ENCODE results near the gene CREM.

The CREM gene

GRCh38 chr10:35192645-35193249 is 66.1 kb downstream of the CREM start:
- peaks cover 19% of the 10 kb centered on the region for H3K36me3 ChIP-seq (ENCODE audit: control insufficient read depth, insufficient read depth, low read length)
- WGBS, 2 experiments (ENCODE audit: insufficient coverage in 2 of 2), result 40 to 67% methylated on average over 1 of the region's 3 CpGs
- H3K4me3 ChIP-seq (ENCODE audit: extremely low read depth, insufficient read depth, low read length, poor library complexity, severe bottlenecking), result no peak overlapping the region
- H3K4me1 ChIP-seq (ENCODE audit: control insufficient read depth, insufficient read depth, low read length, poor library complexity, severe bottlenecking), result peaks cover 30% of the 10 kb centered on the region
- H3K9me3 ChIP-seq (ENCODE audit: control insufficient read depth, low read length), result peaks cover 4% of the 10 kb centered on the region
- H3K27ac ChIP-seq (ENCODE audit: low read depth, low read length, severe bottlenecking), result no peak overlapping the region

- H3K4me1 ChIP-seq (ENCODE audit: control insufficient read depth, insufficient read depth, low read length, poor library complexity, severe bottlenecking), result peaks cover 30% of the 10 kb centered on the region
- H3K27ac ChIP-seq (ENCODE audit: low read depth, low read length, severe bottlenecking), result peak overlapping the region; percentile 99
- peaks cover 4% of the 10 kb centered on the region for H3K9me3 ChIP-seq (ENCODE audit: control insufficient read depth, low read length)
- H3K36me3 ChIP-seq (ENCODE audit: control insufficient read depth, insufficient read depth, low read length), result peaks cover 14% of the 10 kb centered on the region
- no peak overlapping the region for H3K4me3 ChIP-seq (ENCODE audit: extremely low read depth, insufficient read depth, low read length, poor library complexity, severe bottlenecking)
These were observed 67.8 kb downstream of the CREM start for GRCh38 chr10:35194471-35194870.

GRCh38 chr10:35194906-35195305 is 68.3 kb downstream of the CREM start:
- Histone ChIP-seq H3K4me3 (ENCODE audit: extremely low read depth, insufficient read depth, low read length, poor library complexity, severe bottlenecking) (peak overlapping the region; percentile 36), H3K4me1 (ENCODE audit: control insufficient read depth, insufficient read depth, low read length, poor library complexity, severe bottlenecking) (peaks cover 30% of the 10 kb centered on the region), H3K36me3 (ENCODE audit: control insufficient read depth, insufficient read depth, low read length) (peaks cover 14% of the 10 kb centered on the region), H3K27ac (ENCODE audit: low read depth, low read length, severe bottlenecking) (peak overlapping the region; percentile 99), H3K9me3 (ENCODE audit: control insufficient read depth, low read length) (peaks cover 4% of the 10 kb centered on the region)
- WGBS, 2 experiments (ENCODE audit: insufficient coverage in 2 of 2), result 50 to 60% methylated on average over 1 of the region's 1 CpG

- peaks cover 30% of the 10 kb centered on the region for H3K4me1 ChIP-seq (ENCODE audit: control insufficient read depth, insufficient read depth, low read length, poor library complexity, severe bottlenecking)
- WGBS, 2 experiments (ENCODE audit: insufficient coverage in 2 of 2), result 0 to 4% methylated on average over 6 to 7 of the region's 15 CpGs
- peak overlapping the region; percentile 36 for H3K4me3 ChIP-seq (ENCODE audit: extremely low read depth, insufficient read depth, low read length, poor library complexity, severe bottlenecking)
- peak overlapping the region; percentile 99 for H3K27ac ChIP-seq (ENCODE audit: low read depth, low read length, severe bottlenecking)
- H3K36me3 ChIP-seq (ENCODE audit: control insufficient read depth, insufficient read depth, low read length), result peaks cover 8% of the 10 kb centered on the region
- peaks cover 4% of the 10 kb centered on the region for H3K9me3 ChIP-seq (ENCODE audit: control insufficient read depth, low read length)
These were observed 69.0 kb downstream of the CREM start for GRCh38 chr10:35195361-35196306.

GRCh38 chr10:35200487-35200886 is 73.8 kb downstream of the CREM start:
- Histone ChIP-seq H3K4me3 (ENCODE audit: extremely low read depth, insufficient read depth, low read length, poor library complexity, severe bottlenecking) (no peak overlapping the region), H3K9me3 (ENCODE audit: control insufficient read depth, low read length) (no peaks in the 10 kb centered on the region), H3K36me3 (ENCODE audit: control insufficient read depth, insufficient read depth, low read length) (peaks cover 12% of the 10 kb centered on the region), H3K4me1 (ENCODE audit: control insufficient read depth, insufficient read depth, low read length, poor library complexity, severe bottlenecking) (peaks cover under 1% of the 10 kb centered on the region), H3K27ac (ENCODE audit: low read depth, low read length, severe bottlenecking) (no peak overlapping the region)
- WGBS, 2 experiments (ENCODE audit: insufficient coverage in 2 of 2), result 44 to 62% methylated on average over 1 of the region's 1 CpG

GRCh38 chr10:35201234-35201633 is 74.6 kb downstream of the CREM start:
- H3K9me3 ChIP-seq (ENCODE audit: control insufficient read depth, low read length), result no peaks in the 10 kb centered on the region
- peaks cover 15% of the 10 kb centered on the region for H3K36me3 ChIP-seq (ENCODE audit: control insufficient read depth, insufficient read depth, low read length)
- WGBS, 2 experiments (ENCODE audit: insufficient coverage in 2 of 2), result 94 to 95% methylated on average over 3 of the region's 4 CpGs

GRCh38 chr10:35202050-35202449 is 75.4 kb downstream of the CREM start:
- H3K4me3 ChIP-seq (ENCODE audit: extremely low read depth, insufficient read depth, low read length, poor library complexity, severe bottlenecking), result no peak overlapping the region
- H3K27ac ChIP-seq (ENCODE audit: low read depth, low read length, severe bottlenecking), result no peak overlapping the region
- H3K9me3 ChIP-seq (ENCODE audit: control insufficient read depth, low read length), result no peaks in the 10 kb centered on the region
- peaks cover 17% of the 10 kb centered on the region for H3K36me3 ChIP-seq (ENCODE audit: control insufficient read depth, insufficient read depth, low read length)
- H3K4me1 ChIP-seq (ENCODE audit: control insufficient read depth, insufficient read depth, low read length, poor library complexity, severe bottlenecking), result no peaks in the 10 kb centered on the region

More at GRCh38 chr10:35201234-35201633, 74.6 kb downstream of the CREM start:
- no peaks in the 10 kb centered on the region for H3K4me1 ChIP-seq (ENCODE audit: control insufficient read depth, insufficient read depth, low read length, poor library complexity, severe bottlenecking)
- no peak overlapping the region for H3K4me3 ChIP-seq (ENCODE audit: extremely low read depth, insufficient read depth, low read length, poor library complexity, severe bottlenecking)
- H3K27ac ChIP-seq (ENCODE audit: low read depth, low read length, severe bottlenecking), result no peak overlapping the region

- Histone ChIP-seq H3K36me3 (ENCODE audit: control insufficient read depth, insufficient read depth, low read length) (peaks cover 31% of the 10 kb centered on the region), H3K9me3 (ENCODE audit: control insufficient read depth, low read length) (no peaks in the 10 kb centered on the region), H3K4me3 (ENCODE audit: extremely low read depth, insufficient read depth, low read length, poor library complexity, severe bottlenecking) (no peak overlapping the region), H3K27ac (ENCODE audit: low read depth, low read length, severe bottlenecking) (no peak overlapping the region), H3K4me1 (ENCODE audit: control insufficient read depth, insufficient read depth, low read length, poor library complexity, severe bottlenecking) (no peaks in the 10 kb centered on the region)
- 82% methylated on average over 3 of the region's 4 CpGs; no CpG with 5 or more reads in 1 of the 2 experiments for WGBS, 2 experiments (ENCODE audit: insufficient coverage in 2 of 2)
These were observed 77.1 kb downstream of the CREM start for GRCh38 chr10:35203745-35204144.

GRCh38 chr10:35204650-35205319 is 78.1 kb downstream of the CREM start:
- H3K27ac ChIP-seq (ENCODE audit: low read depth, low read length, severe bottlenecking), result no peak overlapping the region
- peaks cover 3% of the 10 kb centered on the region for H3K4me1 ChIP-seq (ENCODE audit: control insufficient read depth, insufficient read depth, low read length, poor library complexity, severe bottlenecking)
- H3K36me3 ChIP-seq (ENCODE audit: control insufficient read depth, insufficient read depth, low read length), result peaks cover 41% of the 10 kb centered on the region
- no peak overlapping the region for H3K4me3 ChIP-seq (ENCODE audit: extremely low read depth, insufficient read depth, low read length, poor library complexity, severe bottlenecking)
- no peaks in the 10 kb centered on the region for H3K9me3 ChIP-seq (ENCODE audit: control insufficient read depth, low read length)
- WGBS, 2 experiments (ENCODE audit: insufficient coverage in 2 of 2), result 100% methylated on average over 2 of the region's 4 CpGs; no CpG with 5 or more reads in 1 of the 2 experiments

GRCh38 chr10:35206274-35206673 is 79.6 kb downstream of the CREM start:
- Histone ChIP-seq H3K4me3 (ENCODE audit: extremely low read depth, insufficient read depth, low read length, poor library complexity, severe bottlenecking) (no peak overlapping the region), H3K27ac (ENCODE audit: low read depth, low read length, severe bottlenecking) (no peak overlapping the region), H3K9me3 (ENCODE audit: control insufficient read depth, low read length) (no peaks in the 10 kb centered on the region), H3K36me3 (ENCODE audit: control insufficient read depth, insufficient read depth, low read length) (peaks cover 43% of the 10 kb centered on the region), H3K4me1 (ENCODE audit: control insufficient read depth, insufficient read depth, low read length, poor library complexity, severe bottlenecking) (peaks cover 18% of the 10 kb centered on the region)
- 90 to 100% methylated on average over 1 to 2 of the region's 3 CpGs for WGBS, 2 experiments (ENCODE audit: insufficient coverage in 2 of 2)

All from mesodermal cell (in vitro differentiated cells).